NCI-H1436 treated with DMSO at 0.1 percent for 48 hours (cell line): Measurements from ENCODE around the gene HTR5A.

Source experiments
- DNase-seq: peaks from one replicate; lab custom pipeline; 2025; lab: John Stamatoyannopoulos, UW

The HTR5A gene

DNA sequence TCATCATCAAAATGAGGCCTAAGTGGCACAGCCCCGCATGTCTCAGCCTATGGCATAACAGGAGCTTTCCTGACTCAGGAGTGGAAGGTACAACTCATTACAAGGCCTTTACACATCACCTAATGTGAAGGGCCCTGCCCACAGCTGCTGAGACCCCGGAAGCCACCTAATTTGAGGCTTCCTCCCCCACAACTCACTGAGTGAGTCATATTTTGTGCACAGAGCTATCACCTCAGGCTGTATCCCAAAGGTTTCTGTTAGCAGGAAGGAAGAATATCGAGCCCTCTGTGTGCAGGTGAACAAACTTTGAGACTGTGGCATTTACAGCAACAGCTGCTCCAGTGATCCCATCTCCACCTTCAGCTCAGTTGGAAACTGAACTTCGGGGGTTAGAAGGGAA is 20.6 kb downstream of the HTR5A start:
- no peak for DNase-seq

DNA sequence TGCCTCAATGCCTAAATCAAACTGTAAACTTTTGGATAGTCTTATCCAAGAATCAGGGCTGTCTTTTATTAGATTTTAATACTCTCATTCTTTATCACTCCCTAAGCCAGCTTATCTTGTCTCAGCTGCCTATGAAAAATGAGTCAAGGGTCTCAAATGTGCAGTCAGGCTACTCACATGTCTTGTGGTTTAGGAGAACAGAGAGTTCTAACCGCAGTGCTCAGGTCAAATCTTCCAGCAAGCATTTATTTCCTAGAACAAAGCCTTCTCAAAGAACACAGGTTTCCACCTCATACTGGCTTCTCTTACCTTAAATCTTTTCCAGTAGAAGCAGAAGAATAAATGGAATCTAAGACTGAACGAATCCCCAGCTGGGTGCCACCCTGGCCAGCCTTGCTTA is 23.5 kb downstream of the HTR5A start:
- no peak for DNase-seq

DNA sequence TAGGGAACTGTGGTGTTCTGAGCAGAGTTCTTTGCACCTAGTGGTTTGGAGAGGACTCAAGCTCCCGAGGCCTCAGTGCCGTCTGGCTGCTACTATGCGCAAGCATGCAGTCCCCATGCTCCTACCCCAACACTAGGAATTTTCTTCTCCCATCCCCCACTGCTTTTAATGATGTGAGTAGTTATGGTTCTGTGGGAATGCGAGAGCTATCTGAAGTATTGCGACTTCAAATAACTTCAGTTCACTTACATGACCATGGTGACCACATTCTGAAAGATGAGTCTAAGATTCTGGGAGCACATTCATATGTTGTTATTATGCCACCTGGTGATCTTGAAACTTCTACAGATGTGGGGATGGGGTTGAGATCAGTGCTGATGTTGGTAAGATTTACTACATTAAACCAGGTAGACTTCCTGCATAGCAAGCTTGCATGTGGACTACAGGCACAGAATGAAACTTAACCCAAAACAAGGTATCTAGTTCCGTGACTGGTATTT is 24.6 kb downstream of the HTR5A start:
- DNase-seq = no peak

DNA sequence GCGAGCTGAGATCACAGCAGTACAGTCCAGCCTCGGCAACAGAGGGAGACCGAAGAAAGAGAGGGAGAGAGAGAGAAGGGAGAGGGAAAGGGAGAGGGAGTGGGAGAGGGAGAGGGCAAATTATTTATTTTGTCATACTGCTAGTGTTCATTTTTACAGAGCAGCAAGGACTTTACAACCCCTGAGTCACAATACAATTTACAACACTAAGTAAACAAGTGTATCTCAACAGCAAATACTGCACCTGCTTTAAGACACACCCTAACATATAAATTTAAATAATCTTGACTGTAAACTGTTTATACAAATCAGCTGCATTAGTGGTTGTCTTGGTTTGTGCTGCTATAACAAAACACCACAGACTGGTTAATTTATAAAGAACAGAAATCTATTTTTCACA is 27.2 kb downstream of the HTR5A start:
- no peak for DNase-seq

DNA sequence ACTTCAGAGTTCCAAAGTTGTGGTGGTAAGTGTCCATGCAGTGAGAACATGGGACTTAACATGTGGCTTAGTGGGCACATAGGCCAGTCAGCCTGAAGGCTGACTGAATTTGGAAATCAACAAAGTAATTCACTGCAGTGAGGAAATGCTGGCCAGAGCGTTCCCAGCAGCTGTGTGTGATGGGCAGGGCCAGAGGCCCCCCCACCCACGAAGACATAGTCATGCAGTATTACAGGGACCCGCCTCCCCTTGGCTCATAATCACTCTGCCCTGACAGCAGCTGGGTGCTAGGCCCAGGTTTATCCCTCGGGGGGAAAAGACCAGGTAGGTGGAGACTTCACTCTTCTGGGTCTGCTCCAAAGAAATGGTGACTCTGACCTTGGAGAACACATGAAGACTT is 33.7 kb downstream of the HTR5A start:
- no peak for DNase-seq

DNA sequence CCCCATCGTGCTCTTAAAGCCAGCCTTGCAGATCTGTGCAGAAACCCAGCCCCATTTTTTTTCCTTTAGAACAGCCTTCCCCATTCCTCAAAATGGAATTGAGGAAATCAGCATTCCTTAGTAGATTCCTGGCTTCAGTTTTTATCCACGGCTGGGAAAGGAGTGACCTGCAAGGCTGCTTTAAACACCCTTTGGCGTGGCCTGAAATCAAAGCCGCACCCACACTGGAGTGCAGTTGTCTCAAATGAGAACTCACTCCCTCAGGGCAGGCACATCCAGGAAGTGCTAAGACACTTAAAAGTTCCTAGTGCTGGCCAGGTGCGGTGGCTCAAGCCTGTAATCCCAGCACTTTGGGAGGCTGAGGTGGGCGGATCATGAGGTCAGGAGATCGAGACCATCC is 34.8 kb downstream of the HTR5A start:
- DNase-seq = no peak

DNA sequence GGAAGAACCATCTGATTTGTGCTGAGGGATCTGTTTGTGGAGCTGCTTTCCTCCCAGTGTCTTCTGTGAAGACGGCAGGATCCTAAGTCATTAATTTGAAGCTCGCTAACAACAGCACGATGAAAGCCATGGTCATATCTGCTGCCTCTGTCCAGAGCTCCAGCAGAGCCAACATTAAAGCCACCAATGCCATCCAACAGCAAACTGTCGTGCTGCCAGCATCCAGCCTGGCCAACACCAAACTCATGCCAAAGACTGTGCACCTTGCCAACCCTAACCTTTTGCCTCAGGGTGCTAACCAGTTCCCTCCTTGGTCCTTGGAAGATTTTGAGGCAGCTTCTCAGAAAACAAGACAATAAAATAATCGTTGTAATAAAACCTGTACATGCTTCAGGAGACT is 36.2 kb downstream of the HTR5A start:
- no peak for DNase-seq

DNA sequence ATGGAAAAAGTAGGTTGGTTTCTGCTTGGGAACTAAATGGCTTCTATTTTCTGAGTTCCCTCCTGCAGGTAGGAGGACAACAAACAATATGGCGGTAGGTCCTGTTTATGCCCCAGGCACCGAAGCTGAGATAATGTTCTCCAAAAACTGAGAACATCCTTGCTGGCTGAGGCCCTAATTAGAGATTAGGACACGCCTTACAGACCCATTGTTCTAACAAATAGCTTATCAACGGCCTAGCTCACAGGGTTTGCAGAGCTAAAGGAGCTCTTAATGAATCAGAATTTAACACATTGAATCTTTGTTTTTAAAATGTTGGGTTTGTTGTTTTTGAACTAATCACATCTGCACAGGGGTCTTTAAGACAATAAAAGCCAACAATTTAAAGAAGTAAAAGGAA is 37.0 kb downstream of the HTR5A start:
- DNase-seq = no peak

DNA sequence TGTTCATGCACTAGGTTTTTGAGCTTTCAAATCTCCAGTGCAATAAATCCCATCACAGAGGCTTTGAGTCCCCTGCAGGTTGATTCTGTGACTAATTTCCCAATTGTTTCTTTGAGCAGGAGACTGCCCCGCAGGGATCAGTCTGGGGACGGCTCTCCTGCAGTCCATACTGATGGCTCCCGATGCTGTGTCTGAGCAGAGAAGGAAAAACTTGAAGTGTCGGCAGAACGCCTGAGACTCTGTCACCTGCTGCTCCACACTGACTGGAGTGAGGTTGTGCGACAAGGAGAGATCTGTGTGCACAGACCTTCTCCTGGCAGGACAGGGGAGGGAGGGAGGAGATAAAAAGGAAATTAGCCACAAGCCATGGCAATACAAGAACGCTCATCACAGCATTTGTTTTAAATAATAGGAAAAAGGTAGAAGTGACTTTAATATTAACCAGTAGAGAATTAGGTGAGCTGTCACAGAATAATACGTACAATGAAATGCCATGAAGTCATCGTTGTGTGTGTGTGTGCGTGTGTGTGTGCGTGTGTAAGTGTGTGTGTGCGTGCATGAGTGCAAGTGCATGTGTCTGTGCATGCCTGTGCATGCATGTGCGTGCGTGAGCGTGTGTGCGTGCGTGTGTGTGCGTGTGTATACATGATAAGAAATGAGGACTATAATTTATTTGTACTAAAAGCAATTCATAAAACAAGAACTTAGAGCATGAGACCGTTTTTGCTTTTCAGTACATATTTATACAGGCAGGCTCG is 38.2 kb downstream of the HTR5A start:
- no peak for DNase-seq

DNA sequence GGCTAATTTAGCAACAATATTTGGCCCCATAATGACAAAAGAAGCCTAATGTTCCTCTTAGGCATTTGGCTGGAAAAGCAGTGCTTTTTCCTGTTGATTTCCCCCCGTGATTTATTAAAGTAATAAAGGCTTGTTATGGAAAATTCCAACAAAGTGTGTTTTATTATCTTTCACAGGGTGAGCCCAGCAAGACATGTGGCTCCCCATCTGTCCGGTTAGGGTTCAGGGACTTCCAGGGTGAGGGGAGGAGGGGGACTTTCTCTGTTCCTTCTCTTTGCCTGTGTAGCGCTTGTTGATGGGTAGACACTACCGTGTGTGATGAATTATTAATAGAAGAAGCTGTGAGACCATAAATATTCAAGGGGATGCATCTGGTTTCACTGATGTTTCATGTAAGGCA is 39.0 kb downstream of the HTR5A start:
- DNase-seq = no peak

DNA sequence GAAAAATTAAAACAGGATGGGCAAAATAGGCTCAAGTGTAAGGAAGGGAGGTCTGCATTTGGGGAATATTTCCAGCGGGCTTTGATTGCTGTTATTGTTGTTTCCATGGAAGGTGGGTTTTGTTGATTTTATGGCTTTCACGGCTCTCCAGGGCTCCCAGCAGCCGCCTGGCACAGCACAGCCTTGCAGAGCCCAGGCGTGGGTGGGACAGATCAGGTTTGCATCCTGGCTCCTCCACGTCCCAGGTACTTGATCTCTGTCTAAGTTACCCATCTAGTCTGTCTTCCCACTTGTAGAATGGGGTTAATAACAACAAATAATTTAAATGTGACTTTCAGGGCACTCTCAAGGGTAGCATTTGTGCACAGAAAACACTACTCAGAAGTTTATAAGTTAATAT is 45.2 kb downstream of the HTR5A start:
- no peak for DNase-seq

DNA sequence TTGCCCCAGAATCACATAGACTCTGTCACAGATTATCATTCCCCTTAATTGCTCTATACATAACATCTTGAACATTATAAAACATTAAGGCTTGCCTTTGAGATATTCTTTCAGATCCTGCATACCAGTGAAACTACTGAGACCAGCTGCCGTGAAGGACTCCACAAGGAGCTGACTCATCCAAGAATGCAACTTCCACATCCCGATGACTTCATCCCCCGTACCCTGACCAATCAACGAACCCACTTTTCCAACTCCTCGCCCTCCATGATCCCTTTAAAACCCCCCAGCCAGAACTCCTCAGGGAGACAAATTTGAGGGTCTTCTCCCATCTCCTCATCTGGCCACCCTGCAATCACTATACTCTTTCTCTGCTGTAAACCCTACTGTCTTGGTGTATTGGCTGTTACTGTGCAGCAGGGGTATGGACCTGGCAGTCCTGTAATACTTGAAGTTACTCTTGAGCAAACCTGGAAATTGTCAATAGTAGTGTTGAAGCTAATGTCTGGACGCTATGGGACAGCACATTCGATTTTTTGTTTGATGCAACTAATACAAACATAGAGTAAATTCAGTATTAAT is 49.8 kb downstream of the HTR5A start:
- no peak for DNase-seq

DNA sequence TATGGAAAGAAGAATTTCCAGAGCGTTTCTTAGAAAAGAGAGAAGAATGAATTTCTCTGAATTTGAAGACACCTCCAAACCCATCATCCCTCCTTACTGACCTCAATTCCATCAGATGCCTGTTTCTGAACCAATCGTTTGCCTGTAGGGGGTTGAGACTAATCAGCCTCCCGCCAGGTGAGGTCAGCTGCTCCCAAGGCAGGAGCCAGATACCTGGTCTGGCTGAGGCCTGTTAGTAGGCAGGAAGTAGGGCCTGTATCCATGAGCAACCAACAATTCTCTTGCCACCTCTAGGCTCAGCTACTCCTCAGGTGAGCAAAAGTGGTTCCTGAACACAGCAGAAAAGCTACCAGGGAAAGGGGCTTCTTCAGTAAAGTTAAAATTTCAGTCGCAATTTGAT is 50.3 kb downstream of the HTR5A start:
- no peak for DNase-seq

DNA sequence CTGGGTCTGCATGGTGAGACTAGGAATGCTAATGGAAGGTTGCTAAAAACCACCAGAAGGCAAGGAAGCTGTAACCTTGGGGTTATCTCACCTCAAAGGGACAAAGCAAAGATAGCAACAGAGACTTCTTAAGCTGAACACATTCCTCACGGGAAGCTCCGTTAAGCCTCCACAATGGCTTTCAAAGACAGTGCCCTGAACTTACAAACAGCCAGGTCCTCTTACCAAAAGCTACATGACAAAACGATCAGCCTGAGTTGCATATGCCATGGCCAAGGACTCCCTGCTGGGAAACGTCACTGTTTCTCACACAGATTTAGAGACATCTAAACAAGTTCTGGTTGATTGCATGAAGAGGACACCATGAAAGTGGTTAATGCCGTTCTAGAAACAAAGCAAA is 52.7 kb downstream of the HTR5A start:
- DNase-seq = no peak

DNA sequence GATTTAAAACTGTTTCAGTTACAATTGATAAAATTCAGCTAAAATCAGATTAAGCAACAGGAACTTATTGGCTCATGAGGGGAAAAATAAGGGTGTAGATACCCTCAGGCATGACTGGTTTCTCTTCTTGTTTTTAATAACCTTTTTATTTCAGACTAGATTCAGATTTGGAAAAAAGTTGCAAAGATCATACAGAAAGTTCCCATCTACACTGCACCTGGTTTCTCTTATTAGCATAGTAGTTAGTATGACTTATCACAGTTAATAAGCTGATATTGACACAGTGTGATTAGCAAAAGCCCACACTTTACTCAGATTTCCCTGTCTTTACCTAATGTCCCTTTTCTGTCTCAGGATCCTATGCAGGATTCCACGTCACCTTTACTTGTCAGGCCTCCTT is 53.3 kb downstream of the HTR5A start:
- no peak for DNase-seq

DNA sequence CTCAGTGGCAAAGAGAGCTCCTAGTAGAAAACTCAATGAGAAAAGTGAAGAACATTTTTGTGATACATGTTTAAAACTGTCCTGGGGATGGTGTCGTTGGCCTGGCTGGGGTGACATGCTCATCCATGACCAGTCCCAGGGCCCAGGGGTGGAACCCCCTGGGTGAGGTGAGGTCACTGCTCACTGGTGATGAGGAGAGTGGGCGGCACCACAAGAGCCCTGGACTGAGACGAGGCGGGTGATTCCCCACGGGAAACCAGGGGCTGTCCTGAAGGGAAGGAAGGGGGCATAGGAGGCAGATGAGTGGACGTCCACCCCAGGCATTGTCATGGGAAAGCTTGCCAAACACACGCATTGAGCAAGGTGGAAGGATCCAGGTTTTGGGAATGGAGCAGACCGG is 54.6 kb downstream of the HTR5A start:
- no peak for DNase-seq

DNA sequence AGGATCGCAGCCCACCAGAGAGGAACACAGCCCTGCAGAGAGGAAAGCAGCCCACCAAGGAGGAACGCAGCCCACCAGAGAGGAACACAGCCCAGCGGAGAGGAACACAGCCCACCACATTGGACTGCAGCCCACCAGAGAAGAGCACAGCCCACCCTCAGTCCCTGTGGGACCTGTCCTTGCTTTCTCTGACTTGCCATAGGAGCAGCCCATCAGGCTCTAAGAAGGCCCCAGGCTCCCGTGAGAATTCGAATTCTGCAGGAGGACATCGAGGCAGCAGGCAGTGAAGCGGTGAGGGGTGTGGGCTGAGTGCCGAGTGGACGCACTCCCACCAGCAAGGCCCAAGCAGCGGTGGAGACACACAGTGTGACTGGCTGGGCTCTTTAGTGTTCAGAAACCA is 59.1 kb downstream of the HTR5A start:
- no peak for DNase-seq

DNA sequence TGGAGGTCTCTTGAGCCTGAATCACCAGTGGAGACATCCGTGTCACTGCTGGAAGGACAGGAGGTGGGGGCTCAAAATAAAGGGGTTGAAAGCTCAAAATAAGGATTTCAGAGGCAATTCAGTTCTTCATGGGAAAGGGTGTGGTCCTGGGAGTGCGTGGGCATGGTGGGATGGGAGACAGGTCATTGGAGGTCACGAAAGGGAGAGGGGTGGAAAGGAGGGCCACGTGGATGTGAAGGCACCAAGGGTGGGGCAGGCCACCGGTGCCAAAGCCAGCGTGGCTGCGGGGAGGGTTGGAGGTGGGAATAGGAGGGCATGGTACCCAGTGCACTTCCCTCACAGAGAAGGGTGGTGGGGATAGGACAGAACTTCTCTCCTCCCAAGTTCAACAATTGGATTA is 59.7 kb downstream of the HTR5A start:
- DNase-seq = no peak

DNA sequence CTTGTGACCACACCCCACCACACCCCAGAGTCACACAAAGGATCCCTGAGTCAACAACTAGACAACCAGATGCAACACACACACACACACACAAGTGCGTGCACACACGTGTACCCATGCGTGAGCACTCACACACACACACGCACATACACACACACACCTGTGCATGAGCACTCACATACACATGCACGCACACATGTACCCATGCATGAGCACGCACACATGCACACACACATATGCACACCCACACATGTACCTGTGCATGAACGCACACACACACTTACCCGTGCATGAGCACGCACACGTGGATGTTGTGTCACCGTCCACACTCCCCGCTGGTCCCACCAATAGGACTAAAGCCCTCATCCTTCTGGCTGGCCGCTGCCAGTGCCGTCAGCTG is 60.4 kb downstream of the HTR5A start:
- DNase-seq = no peak

DNA sequence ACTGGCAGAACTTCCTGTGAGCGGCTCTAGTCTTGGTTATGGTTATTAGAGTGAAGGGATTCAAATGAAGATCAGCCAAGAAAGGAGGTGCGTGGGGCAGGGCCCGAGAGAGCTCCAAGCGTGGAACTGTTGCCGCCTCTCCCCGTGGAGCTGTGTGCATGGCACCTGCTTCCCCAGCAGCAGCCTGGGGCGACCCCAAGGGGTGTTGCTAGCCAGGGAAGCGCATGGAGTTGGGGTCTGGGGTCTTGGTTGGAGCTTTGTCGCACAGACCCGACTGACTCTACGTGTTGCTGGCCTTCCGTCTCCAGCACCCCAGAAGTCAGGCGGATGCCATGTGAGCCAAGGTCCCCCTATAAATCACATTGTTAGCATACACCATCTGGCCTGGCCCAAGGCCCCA is 61.0 kb downstream of the HTR5A start:
- DNase-seq = no peak

DNA sequence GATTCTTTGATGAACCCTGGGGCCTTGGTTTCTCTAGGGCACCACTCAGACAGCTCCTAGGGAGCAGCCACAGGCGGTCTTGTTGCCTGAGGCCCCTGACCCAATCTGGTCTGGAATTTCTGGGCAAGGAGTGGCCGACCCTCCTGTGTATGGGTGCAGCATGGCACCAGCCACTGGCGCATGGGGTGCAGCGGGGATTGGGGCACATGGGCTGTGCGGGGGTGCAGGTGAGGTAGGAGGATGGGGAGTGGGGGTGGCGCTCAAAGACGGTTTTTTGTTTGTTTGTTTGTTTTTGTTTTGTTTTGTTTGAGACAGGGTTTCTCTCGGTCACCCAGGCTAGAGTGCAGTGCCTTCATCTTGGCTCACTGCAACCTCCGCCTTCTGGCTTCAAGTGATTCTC is 62.3 kb downstream of the HTR5A start:
- DNase-seq = no peak

DNA sequence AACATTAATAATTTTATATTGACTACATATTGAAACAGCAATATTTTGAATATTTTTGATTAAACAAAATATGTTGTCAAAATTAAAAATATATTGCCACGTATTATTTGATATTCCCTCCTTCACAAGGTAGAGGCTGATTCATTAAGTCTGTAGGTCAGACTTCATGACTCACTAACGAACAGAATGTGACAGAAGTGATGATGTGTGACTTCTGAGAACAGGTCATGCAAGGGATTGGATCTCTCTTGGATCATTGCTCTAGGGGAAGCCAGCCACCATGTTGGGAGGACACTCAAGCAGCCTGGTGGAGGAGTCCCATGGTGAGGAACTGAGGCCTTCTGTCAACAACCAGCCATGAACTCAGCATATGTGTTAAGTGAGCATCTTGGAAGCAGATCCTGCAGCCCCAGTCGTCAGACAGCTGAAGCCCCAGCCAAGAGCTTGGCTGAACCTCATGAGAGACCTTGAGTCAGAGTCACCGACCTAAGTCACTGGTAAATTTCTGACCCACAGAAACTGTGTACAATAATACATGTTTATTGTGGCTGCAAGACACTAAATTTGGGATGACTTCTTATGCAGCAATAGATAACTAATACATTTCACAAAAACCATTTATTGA is 66.6 kb downstream of the HTR5A start:
- DNase-seq = no peak
